AG09309 (cell line): ENCODE results near the gene SYNDIG1.

ENCODE experiments used
- DNase-seq: peaks from one replicate; pipeline ENCODE4 v3.0.0-alpha.2; 2010; ENCODE audit warnings: low read depth
- H3K4me3 ChIP-seq: 2 replicates; pipeline ENCODE4 v1.5.1; 2011; ENCODE audit warnings: mild to moderate bottlenecking, low read depth, low read length, moderate library complexity; ENCODE audit not compliant: control insufficient read depth
- CTCF ChIP-seq: IDR thresholded peaks from 2 replicates; pipeline ENCODE4 v1.5.1; 2011; ENCODE audit warnings: mild to moderate bottlenecking, low read depth, low read length, inconsistent platforms; ENCODE audit not compliant: insufficient read depth, control insufficient read depth; ENCODE audit errors: missing control alignments

SYNDIG1 gene

GRCh38 chr20:24649787-24650490 is 180.5 kb downstream of the SYNDIG1 start:
- TF ChIP-seq CTCF = no peak
- no peak for DNase-seq
- no peak overlapping the region for H3K4me3 ChIP-seq

- TF ChIP-seq CTCF = no peak
- peak; percentile 91 for DNase-seq
- no peak overlapping the region for H3K4me3 ChIP-seq
Measured at GRCh38 chr20:24651171-24651975, 181.9 kb downstream of the SYNDIG1 start.

- H3K4me3 ChIP-seq = no peak overlapping the region
- no peak for DNase-seq
- TF ChIP-seq CTCF = no peak
Measured at GRCh38 chr20:24651976-24652345, 182.5 kb downstream of the SYNDIG1 start.

GRCh38 chr20:24653306-24653705 is 183.9 kb downstream of the SYNDIG1 start:
- DNase-seq = no peak
- no peak for TF ChIP-seq CTCF

GRCh38 chr20:24654425-24654824 is 185.0 kb downstream of the SYNDIG1 start:
- no peak for TF ChIP-seq CTCF
- H3K4me3 ChIP-seq = no peak overlapping the region
- DNase-seq = no peak

More at GRCh38 chr20:24653306-24653705, 183.9 kb downstream of the SYNDIG1 start:
- H3K4me3 ChIP-seq = no peak overlapping the region

- DNase-seq = no peak
- H3K4me3 ChIP-seq = no peak overlapping the region
- TF ChIP-seq CTCF = no peak
Measured at GRCh38 chr20:24656391-24656790, 187.0 kb downstream of the SYNDIG1 start.
